NCI-H526 treated with DMSO at 0.1 percent for 48 hours (cell line): ENCODE data around the gene OPALIN.
"Not testable (repeated sequence)": the region's sequence is repeated elsewhere in the genome, so short reads cannot be mapped to it uniquely, and the experiment has no call there.

Experiments
- DNase-seq: peaks from one replicate; lab custom pipeline; 2025; lab: John Stamatoyannopoulos, UW

Gene OPALIN

DNA sequence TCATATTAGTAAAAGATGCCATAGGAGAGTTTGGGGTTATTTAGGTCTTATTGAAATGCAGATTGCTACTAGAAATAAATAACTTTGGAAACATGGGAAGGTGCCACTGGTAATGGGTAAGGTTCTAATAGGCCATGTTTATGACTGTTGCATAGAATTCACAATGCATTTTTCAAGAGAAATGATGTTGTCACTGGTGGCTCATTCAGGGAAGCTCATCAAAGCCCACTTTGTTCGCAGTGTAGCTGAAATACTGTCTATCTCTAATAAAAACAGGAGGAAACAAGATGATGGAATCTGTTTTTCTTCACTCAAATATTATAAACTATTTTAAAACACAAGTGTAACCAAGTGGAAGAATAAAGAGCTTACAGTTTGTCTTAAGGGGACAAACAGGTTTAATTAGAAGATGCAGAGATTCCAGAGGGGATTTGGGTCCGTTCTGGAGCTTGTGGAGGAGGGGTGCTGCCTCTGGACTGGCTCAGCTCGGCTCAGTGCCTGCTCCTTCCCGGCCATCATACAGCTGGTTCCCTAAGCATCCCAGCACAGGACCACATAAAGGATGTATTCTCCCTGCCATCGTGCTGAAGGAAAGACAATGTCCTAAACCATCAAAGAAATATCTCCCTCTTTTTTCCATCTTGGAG, 20.4 kb downstream of the OPALIN start:
- DNase-seq: no peak

DNA sequence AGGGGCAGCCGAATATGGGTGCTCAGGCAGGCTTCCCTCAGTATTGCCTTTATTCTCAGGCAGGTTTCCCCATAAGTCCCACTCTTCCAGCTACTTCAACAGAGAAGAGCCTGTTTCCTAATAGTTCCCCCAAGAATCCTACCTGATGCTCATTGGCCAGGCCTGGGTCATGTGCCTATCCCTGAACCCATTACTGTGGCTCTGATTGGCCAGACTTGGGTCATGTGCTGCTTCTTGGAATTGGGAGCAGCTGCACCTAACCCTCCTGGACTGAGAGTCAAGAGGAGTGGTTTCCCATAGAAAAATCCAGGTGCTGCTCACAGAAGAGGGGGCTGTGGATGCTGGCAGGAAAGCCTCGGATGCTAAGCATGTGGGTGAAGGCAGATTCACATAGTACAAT, 21.7 kb downstream of the OPALIN start:
- DNase-seq: no peak

DNA sequence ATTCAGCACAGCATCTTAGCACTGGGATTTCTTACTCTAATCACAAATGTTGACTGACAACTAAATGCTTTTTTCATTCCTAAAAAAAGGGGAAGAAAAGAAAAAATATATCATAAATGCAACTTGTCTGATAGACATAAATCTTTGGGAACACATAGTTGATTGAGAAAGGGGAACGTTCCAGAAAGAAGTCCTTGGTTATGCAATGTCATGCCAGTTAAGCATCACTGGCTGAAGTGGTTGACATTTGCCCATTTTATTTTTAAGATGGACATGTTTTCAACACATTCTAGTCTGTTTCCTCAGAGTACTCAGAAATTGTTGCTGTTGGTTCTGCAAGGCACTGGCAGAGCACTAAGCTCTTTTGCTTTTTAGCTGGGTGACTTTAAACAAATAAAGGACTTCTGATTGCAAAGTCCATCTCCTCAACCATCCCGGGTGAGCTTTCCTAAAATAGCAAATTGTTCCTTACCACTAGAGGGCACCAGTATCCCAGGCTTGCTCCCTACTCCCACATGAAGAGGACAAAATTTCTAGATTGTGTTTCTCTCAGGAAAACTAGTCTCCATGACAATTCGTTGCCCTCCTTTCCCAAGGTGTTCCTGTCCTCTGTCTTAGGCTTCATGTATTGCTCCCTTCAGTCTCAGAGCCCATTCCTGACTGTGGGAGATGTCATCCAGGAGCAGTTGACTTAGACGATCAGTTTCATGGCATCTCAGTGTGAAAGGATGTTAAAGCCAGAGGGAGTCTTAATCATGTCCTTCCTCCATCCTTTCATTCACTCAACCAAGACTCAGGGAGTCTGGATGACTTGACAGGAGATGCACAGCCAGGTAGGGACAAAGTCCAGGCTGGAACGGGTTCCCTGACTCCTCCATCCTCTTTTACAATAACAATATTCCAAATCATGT, 23.9 kb downstream of the OPALIN start:
- DNase-seq: peak; percentile 19

DNA sequence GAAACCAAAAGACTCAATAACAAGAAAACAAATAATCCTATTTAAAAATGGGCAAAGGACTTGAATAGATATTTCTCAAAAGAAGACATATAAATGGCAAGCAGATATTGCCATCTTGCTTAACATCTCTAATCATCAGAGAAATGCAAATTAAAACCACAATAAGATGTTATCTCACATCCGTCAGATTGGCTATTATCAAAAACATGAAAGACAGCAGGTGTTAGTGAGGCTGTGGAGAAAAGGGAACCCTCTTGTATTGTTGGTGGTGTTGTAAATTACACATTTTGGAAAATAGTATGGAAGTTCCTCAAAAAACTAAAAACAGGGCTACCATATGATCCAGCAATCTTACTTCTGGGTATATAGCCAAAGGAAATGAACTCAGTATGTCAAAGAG, 25.7 kb downstream of the OPALIN start:
- DNase-seq: no peak

GRCh38 chr10:96327462-96327861, 31.3 kb downstream of the OPALIN start:
- DNase-seq: no peak

DNA sequence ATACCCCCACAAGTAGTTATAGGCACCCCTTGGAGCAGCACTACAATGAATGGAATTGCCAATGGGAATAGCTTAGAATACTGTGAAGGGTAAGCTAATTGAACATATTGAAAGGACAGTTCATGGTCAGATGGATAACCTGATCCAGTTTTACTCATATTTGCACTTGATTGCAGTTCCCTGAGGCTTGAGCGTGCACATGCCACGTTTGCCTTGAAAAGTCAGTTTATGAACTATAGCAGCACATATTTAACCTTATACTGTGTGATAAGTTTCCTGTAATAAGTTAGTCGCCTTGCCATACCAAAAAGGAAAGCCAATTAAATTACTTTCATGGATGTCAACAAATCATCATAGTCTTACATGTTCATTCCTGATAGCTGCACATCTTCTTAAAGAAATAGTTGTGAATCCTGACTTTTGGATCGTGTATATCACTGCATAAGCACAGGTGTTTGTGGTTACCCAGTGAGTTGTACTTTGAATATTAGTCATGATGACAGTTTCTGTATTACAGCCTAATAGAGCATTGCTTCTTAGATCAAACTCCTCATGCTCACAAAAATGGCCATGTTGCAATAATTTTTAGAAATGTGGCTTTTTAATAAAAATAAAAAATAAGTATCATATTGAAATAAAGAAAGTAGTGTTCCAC, 33.0 kb downstream of the OPALIN start:
- no peak for DNase-seq

DNA sequence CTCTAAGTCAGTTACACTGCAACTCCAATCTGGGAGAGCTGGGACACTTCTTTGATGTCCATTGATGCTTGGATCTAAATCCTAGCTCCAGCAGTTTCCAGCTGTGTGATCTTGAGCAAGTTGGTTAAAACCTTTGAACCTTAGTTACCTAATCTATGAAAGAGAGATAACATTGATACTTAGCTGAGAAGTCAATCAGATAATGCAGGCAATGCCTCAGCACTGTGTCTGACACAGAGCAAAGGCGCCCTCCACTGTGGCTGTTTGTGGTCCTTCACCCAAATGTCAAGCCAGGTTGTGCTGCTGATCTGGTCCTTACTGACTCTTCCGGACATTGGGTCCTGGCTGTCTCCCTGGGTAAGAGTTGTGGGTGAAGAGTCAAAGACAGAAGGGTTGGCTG, 34.4 kb downstream of the OPALIN start:
- no peak for DNase-seq

DNA sequence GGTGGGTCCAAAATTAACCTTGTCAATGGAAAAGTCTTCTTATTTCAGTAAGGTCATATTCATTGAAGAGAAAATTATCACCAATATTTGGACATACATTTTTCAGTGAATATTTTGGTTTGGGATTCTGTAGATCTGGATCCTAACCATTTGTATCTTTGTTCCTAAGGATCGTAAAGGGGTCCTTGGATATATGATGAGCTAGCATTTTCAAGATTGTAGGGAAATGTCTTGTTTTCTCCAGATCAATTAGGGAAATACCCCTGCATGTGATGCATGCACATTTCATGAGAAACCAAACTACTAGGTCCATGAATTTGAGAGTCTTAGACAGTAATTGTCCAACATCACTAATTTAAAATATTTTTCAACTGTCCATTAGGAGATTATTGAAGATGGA, 36.5 kb downstream of the OPALIN start:
- DNase-seq: no peak

- no peak for DNase-seq
Observed at GRCh38 chr10:96321822-96322221, 37.0 kb downstream of the OPALIN start.

- DNase-seq: no peak
Observed at GRCh38 chr10:96319754-96320474, 38.9 kb downstream of the OPALIN start.

DNA sequence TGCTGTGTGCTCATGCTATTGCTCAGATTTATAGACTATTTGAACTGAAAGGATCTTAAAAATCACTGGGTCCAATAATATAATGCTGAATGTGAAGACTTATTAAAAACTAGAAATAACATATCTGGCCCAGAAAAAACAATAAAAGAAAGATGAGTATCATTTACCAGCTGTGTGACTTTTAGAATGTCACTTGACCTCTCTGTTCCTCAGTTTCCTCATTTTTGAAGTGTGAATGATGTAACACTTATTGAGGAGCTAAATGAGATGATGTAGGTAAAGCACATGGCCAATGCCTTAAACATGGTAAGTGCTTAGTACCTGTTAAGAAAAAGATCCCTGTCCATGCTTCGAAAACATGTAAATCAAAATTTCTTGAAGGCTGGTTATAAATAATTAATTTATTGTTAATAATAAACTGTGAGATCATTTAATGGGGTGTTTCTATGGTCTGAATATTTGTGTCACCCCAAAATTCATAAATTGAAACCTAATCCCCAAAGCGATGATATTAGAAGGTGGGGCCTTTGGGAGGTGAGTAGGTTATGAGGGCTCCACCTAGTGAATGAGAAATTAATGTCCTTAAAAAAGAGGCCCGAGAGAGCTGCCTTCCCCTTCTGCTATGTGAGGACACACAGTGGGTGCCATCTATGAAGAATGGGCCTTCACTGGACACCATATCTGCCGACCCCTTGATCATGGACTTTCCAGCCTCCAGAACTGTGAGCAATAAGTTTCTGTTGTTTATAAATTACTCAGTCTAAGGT, 41.6 kb downstream of the OPALIN start:
- no peak for DNase-seq

DNA sequence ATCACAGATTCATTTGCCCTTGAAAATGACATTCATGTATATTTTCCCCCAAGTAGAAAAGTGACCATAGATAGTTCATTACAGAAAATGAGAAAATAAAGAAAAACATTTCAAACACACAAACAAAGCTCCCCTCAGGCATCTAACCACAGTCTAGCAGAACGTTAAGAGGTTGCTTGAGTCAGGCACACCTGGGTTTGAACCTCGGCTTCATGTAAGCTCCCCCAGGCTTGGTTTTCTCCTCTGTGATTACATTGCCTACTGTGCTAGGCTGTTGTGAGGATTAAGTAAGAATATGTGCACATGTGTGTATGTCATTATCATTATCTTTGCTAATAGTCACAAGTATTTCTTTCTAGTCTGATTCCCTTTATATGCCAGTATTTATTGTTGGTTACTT, 45.5 kb downstream of the OPALIN start:
- DNase-seq: no peak

DNA sequence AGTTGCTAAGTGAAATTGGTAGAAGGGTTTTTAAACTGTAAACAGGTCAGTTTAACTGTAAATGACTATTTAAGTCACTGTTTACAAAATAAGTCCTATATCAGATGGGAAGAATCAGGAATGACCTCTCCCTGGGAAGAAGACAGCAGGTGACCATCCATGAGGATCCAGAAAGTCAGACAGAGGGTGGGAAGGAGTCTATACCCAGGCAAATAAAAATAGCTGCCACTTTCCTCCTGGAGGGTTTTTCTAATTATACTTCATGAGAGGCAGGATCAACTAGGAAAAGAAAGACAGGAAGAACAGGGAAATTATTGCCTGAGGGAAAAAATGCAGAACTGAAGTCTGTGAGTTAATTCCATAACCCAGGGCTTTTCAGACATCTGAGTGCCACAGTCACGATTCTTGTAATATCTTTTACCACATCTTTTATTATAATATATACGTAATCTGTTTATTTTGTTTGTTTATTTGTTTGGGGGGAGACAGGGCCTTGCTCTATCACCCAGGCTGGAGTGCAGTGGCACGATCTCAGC, 47.6 kb downstream of the OPALIN start:
- DNase-seq: no peak

DNA sequence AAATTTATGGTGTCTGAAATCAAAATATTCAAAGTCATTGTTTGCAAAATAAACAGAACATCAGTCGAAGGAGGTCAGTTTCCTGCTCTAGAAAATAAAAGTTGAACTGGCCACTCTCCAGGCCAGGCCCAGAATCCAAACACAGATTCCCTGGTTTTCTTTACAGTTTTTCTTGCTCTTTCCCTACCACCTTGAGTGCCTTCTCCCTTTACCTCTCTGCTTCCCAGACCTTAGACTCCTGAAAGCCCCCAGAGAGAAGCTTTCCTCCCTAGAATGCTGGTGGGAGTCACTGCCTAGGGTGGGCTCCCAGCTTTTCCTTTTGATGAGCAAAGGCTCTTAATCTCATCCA, 48.5 kb downstream of the OPALIN start:
- no peak for DNase-seq

GRCh38 chr10:96309628-96310320, 49.0 kb downstream of the OPALIN start:
- DNase-seq: no peak

DNA sequence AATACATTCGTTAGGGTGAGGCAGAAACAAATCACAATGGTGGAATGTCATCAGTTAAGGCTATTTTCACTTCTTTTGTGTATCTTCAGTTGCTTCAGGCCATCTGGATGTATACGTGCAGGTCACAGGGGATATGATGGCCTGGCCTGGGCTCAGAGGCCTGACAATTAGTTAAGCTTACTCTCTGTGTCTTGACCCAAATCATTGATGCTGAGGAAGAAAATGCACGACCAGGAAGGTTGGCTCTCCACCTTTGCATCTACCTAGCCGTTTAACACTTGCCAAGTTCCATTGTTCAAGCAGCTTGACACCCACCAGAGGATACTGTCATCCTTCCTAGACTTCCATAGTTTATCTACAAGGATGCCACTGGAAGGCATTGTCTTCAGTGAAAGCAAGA, 49.9 kb downstream of the OPALIN start:
- DNase-seq: not testable (repeated sequence)

- no peak for DNase-seq
Observed at GRCh38 chr10:96306516-96306915, 52.3 kb downstream of the OPALIN start.

DNA sequence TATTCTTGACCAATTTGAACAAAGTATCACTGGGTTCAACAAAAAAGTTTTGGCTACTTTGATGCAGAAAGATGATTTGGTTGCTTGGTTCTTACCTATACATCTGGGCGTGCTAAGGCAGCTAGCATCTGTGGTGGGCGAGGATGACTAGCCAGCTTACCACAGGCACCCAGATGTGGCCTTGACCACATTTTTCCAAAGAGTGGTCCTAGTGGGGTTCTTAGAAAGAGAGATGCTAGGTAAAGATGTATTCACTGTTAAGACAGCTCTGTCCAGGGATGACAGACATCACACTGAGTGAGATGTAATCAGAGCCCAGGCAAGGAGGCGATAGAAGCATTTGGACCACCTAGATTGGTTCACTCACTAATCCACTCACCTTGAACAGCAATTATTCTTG, 53.8 kb downstream of the OPALIN start:
- no peak for DNase-seq

GRCh38 chr10:96304230-96304629, 54.6 kb downstream of the OPALIN start, which contains the start of gene DNTT:
TSS of gene DNTT (plus strand) at chr10:96304434. CDS start at chr10:96304498, 64 bp downstream.
- no peak for DNase-seq

GRCh38 chr10:96301616-96302015, 57.2 kb downstream of the OPALIN start:
- DNase-seq: no peak

DNA sequence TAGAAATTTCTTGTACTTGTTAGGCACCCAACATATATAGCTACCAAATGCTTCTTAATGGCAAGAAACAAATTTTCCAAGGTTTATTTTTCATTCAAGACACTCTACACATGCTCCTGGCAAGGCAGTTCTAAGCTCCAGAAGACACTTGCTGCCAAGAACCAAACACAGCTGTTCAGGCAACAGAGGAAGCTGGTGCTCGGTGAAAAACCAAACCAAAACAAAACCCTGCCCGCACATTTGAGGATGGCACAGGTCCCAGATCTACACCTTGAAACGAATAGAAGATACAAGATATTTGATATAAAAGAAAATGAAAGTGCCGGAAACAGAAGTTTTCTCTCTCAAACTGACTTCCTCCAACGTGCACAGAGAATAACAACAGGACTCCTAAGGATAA, 59.4 kb downstream of the OPALIN start:
- DNase-seq: no peak
